ENCODE results near the gene HTRA3. TPM values are rescaled to one million over a fixed set of nuclear protein-coding genes. Genes with fewer than 3 reads are reported as not detected.

The HTRA3 gene
- total RNA-seq, 1 donor from 2014 or later, result 3.5 TPM

GRCh38 chr4:8285143-8285975, 15.8 kb downstream of the HTRA3 start:
- no peak overlapping the region for H3K27ac Mint-ChIP-seq (ENCODE audit: unreplicated experiment)
- no peak overlapping the region for H3K4me3 Mint-ChIP-seq (ENCODE audit: unreplicated experiment)
- no peaks in the 10 kb centered on the region for H3K9me3 Mint-ChIP-seq (ENCODE audit: low read depth)
- no peaks in the 10 kb centered on the region for H3K36me3 Mint-ChIP-seq (ENCODE audit: low read depth)
- peak; percentile 76 for DNase-seq (ENCODE audit: low spot score)
- H3K4me1 Mint-ChIP-seq (ENCODE audit: low read depth), result no peaks in the 10 kb centered on the region
- TF ChIP-seq, protein P1, sequence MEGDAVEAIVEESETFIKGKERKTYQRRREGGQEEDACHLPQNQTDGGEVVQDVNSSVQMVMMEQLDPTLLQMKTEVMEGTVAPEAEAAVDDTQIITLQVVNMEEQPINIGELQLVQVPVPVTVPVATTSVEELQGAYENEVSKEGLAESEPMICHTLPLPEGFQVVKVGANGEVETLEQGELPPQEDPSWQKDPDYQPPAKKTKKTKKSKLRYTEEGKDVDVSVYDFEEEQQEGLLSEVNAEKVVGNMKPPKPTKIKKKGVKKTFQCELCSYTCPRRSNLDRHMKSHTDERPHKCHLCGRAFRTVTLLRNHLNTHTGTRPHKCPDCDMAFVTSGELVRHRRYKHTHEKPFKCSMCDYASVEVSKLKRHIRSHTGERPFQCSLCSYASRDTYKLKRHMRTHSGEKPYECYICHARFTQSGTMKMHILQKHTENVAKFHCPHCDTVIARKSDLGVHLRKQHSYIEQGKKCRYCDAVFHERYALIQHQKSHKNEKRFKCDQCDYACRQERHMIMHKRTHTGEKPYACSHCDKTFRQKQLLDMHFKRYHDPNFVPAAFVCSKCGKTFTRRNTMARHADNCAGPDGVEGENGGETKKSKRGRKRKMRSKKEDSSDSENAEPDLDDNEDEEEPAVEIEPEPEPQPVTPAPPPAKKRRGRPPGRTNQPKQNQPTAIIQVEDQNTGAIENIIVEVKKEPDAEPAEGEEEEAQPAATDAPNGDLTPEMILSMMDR (IDR thresholded peaks at IDR 0.05), result no peak
- H3K27me3 Mint-ChIP-seq (ENCODE audit: low read depth), result peaks cover 3% of the 10 kb centered on the region

DNA sequence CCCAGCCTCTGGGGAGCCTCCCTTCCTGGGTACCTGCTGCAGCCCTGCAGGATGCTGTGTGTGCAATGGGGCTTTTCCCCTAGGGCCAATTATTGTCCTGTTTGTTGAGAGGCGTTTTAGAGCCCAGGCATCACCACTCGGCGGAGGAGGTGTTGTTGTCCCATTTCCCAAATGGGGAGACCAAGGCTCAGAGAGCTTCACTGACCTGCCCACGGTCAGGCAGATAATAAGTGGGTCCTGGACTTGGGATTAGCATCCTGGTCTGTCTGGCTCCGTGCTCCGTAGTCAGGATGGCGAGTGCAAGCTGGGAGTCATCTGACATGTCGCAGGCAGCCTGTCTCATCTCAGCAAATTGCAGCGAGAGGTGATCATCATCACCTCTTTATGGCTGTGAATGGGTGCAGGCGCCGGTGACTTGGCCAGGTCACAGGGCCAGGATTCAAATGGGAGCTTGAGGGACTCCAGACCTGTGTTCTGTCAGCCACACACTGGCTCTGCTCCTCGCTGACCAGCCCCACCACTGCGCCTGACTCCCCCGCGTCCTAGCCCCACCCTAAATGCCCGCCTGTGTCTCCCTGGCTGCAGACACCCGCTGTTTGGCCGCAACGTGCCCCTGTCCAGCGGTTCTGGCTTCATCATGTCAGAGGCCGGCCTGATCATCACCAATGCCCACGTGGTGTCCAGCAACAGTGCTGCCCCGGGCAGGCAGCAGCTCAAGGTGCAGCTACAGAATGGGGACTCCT, 16.6 kb downstream of the HTRA3 start:
- Mint-ChIP-seq H3K27ac (ENCODE audit: unreplicated experiment) (no peak overlapping the region), H3K9me3 (ENCODE audit: low read depth) (no peaks in the 10 kb centered on the region), H3K36me3 (ENCODE audit: low read depth) (no peaks in the 10 kb centered on the region), H3K4me3 (ENCODE audit: unreplicated experiment) (no peak overlapping the region), H3K4me1 (ENCODE audit: low read depth) (no peaks in the 10 kb centered on the region), H3K27me3 (ENCODE audit: low read depth) (peaks cover 3% of the 10 kb centered on the region)
- DNase-seq (ENCODE audit: low spot score), result peak; percentile 56
- TF ChIP-seq, protein P1 (IDR thresholded peaks at IDR 0.05), result no peak

DNA sequence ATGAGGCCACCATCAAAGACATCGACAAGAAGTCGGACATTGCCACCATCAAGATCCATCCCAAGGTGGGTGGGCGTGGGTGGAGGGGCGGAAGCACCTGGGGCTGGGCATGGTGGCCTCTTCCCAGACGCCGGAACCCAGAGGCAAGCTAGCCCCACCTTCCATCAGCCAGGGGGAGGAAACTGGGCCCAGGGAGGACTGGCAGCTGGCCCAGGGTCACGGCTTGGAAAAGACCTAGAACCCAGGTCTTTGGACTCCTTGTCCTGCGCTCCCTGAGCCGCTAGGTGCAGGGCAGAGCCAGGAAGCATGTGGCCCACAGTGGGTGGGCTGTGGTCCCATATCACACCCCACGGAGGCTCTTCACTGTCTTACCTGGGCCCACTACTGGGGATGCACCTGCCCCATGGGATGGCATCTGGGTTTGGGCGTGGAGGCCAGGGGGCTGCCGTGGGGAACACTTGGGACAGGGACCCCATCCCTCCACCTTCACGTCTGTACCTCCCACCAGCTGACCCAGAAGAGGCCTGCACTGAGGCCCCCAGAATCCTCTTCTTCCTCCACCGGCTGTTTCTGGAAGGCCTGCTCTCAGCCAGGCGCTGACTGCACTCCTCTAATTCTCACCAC, 17.3 kb downstream of the HTRA3 start:
- no peaks in the 10 kb centered on the region for H3K4me1 Mint-ChIP-seq (ENCODE audit: low read depth)
- peaks cover 4% of the 10 kb centered on the region for H3K27me3 Mint-ChIP-seq (ENCODE audit: low read depth)
- TF ChIP-seq, protein P1 (IDR thresholded peaks at IDR 0.05), result no peak
- H3K4me3 Mint-ChIP-seq (ENCODE audit: unreplicated experiment), result no peak overlapping the region
- no peaks in the 10 kb centered on the region for H3K9me3 Mint-ChIP-seq (ENCODE audit: low read depth)
- peak; percentile 77 for DNase-seq (ENCODE audit: low spot score)
- H3K27ac Mint-ChIP-seq (ENCODE audit: unreplicated experiment), result no peak overlapping the region
- H3K36me3 Mint-ChIP-seq (ENCODE audit: low read depth), result no peaks in the 10 kb centered on the region

DNA sequence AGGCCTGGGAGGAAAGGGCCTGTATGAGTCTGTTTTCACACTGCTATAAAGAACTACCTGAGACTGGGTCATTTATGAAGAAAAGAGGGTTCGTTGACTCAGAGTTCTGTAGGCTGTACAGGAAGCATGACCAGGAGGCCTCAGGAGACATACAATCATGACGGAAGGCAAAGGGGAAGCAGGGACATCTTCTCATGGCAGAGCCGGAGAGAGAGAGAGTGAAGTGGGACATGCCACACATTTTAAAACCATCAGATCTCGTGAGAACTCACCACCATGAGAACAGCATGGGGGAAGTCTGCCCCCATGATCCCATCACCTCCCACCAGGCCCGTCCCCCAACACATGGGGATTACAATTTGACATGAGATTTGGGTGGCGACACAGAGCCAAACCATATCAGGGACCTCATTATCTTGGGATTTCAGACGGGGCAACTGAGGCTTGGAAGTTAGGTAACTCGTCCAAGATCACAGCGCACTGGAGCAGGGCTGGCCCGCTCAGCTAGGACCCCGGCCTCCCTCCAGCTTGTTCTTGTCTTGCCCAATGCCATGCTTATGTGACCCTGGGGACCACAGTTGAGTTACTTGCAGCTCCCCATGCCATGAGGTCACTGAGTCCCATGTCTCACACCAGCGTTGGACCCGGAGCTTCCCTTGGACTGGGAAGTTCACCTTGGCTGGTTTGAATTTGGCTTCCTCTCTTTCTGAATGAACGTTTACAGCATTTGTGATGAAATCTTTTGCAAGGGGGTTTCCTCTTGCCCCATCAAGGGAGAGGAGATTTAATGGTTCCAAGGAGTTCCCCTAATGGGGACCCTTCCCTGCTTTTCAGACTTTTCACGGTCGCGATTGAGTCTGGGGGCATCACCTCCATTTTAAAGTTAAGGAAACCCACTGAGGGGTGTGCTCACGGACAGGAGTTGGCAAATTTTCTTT, 18.1 kb downstream of the HTRA3 start:
- Mint-ChIP-seq H3K27me3 (ENCODE audit: low read depth) (peaks cover 4% of the 10 kb centered on the region), H3K4me1 (ENCODE audit: low read depth) (no peaks in the 10 kb centered on the region), H3K4me3 (ENCODE audit: unreplicated experiment) (no peak overlapping the region), H3K27ac (ENCODE audit: unreplicated experiment) (no peak overlapping the region), H3K36me3 (ENCODE audit: low read depth) (no peaks in the 10 kb centered on the region), H3K9me3 (ENCODE audit: low read depth) (no peaks in the 10 kb centered on the region)
- peak; percentile 25 for DNase-seq (ENCODE audit: low spot score)
- TF ChIP-seq, protein P1 (IDR thresholded peaks at IDR 0.05), result no peak

All from chondrocyte (in vitro differentiated cells).